ENCODE data around the gene SAP30BP. TPM values are rescaled to one million over a fixed set of nuclear protein-coding genes. Genes with fewer than 3 reads are reported as not detected.

The SAP30BP gene
- total and polyA plus RNA-seq, 2 experiments from 2014 or later, result 44.9 to 97.9 TPM

GRCh38 chr17:75684249-75684648, 17.1 kb downstream of the SAP30BP start (continued):
- TF ChIP-seq, protein P1, sequence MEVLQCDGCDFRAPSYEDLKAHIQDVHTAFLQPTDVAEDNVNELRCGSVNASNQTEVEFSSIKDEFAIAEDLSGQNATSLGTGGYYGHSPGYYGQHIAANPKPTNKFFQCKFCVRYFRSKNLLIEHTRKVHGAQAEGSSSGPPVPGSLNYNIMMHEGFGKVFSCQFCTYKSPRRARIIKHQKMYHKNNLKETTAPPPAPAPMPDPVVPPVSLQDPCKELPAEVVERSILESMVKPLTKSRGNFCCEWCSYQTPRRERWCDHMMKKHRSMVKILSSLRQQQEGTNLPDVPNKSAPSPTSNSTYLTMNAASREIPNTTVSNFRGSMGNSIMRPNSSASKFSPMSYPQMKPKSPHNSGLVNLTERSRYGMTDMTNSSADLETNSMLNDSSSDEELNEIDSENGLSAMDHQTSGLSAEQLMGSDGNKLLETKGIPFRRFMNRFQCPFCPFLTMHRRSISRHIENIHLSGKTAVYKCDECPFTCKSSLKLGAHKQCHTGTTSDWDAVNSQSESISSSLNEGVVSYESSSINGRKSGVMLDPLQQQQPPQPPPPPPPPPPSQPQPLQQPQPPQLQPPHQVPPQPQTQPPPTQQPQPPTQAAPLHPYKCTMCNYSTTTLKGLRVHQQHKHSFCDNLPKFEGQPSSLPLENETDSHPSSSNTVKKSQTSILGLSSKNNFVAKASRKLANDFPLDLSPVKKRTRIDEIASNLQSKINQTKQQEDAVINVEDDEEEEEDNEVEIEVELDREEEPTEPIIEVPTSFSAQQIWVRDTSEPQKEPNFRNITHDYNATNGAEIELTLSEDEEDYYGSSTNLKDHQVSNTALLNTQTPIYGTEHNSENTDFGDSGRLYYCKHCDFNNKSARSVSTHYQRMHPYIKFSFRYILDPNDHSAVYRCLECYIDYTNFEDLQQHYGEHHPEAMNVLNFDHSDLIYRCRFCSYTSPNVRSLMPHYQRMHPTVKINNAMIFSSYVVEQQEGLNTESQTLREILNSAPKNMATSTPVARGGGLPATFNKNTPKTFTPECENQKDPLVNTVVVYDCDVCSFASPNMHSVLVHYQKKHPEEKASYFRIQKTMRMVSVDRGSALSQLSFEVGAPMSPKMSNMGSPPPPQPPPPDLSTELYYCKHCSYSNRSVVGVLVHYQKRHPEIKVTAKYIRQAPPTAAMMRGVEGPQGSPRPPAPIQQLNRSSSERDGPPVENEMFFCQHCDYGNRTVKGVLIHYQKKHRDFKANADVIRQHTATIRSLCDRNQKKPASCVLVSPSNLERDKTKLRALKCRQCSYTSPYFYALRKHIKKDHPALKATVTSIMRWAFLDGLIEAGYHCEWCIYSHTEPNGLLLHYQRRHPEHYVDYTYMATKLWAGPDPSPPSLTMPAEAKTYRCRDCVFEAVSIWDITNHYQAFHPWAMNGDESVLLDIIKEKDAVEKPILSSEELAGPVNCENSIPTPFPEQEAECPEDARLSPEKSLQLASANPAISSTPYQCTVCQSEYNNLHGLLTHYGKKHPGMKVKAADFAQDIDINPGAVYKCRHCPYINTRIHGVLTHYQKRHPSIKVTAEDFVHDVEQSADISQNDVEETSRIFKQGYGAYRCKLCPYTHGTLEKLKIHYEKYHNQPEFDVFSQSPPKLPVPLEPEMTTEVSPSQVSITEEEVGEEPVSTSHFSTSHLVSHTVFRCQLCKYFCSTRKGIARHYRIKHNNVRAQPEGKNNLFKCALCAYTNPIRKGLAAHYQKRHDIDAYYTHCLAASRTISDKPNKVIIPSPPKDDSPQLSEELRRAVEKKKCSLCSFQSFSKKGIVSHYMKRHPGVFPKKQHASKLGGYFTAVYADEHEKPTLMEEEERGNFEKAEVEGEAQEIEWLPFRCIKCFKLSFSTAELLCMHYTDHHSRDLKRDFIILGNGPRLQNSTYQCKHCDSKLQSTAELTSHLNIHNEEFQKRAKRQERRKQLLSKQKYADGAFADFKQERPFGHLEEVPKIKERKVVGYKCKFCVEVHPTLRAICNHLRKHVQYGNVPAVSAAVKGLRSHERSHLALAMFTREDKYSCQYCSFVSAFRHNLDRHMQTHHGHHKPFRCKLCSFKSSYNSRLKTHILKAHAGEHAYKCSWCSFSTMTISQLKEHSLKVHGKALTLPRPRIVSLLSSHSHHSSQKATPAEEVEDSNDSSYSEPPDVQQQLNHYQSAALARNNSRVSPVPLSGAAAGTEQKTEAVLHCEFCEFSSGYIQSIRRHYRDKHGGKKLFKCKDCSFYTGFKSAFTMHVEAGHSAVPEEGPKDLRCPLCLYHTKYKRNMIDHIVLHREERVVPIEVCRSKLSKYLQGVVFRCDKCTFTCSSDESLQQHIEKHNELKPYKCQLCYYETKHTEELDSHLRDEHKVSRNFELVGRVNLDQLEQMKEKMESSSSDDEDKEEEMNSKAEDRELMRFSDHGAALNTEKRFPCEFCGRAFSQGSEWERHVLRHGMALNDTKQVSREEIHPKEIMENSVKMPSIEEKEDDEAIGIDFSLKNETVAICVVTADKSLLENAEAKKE (CRISPR knock-in tag; IDR thresholded peaks at IDR 0.05), result no peak
- no peak for TF ChIP-seq CREB1 (CRISPR knock-in tag; IDR thresholded peaks at IDR 0.05; ENCODE audit: low read depth)
- TF ChIP-seq STAT1 (IDR thresholded peaks at IDR 0.05; ENCODE audit: unreplicated experiment), result no peak

DNA sequence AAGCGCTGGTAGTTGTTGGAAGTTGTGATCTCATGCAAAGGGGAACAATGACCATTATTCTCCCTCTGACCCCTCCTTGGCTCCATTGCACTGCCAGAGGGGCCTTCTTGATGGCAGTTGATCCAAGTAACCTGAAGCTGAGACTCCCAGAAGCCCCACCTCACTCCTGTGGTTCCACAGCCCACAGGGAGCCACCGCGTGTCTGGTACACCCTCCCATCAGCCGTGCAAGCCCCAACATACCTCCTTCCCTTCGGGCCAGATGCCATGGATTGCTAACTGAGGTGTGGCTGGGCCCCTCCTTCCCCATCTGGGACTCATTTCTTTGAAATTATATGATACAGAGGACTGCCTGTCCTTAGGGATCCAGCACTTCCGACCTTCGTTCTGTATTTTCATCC, 17.8 kb downstream of the SAP30BP start:
- ATAC-seq (no peak), DNase-seq (ENCODE audit: low spot score) (no peak)
- Histone ChIP-seq H2AFZ (no peak overlapping the region), H3K4me1 (ENCODE audit: insufficient read depth) (no peaks in the 10 kb centered on the region), H4K20me1 (replicated peaks; ENCODE audit: insufficient read depth) (peaks cover 3% of the 10 kb centered on the region; the same call in 1 of the 2 replicates), H3K4me2 (no peak overlapping the region), H3K79me2 (replicated peaks; ENCODE audit: insufficient read depth) (peaks cover 89% of the 10 kb centered on the region), H3K4me3 (no peak overlapping the region), H3K9me2 (ENCODE audit: insufficient read depth) (no peaks in the 10 kb centered on the region), H3K36me3 (ENCODE audit: insufficient read depth) (no peaks in the 10 kb centered on the region), H3F3A (replicated peaks; ENCODE audit: low read depth) (no peaks in the 10 kb centered on the region), H3K27ac (ENCODE audit: low read depth) (no peak overlapping the region), H3K27me3 (ENCODE audit: insufficient read depth) (no peaks in the 10 kb centered on the region)
- no peak for TF ChIP-seq EZH2 (IDR thresholded peaks at IDR 0.05; ENCODE audit: low read depth, unreplicated experiment)
- H3K27ac Mint-ChIP-seq, result peak overlapping the region; percentile 46; the same call in 1 of the 2 replicates
- H3K4me3 Mint-ChIP-seq, result no peak overlapping the region
- no peaks in the 10 kb centered on the region for H3K9me3 Mint-ChIP-seq
- H3K27me3 Mint-ChIP-seq (ENCODE audit: insufficient read depth, low read depth, poor library complexity), result peaks cover 2% of the 10 kb centered on the region
- peaks cover 7% of the 10 kb centered on the region for H3K36me3 Mint-ChIP-seq (ENCODE audit: low read depth)
- H3K4me1 Mint-ChIP-seq, result no peaks in the 10 kb centered on the region

GRCh38 chr17:75685499-75685898, 18.4 kb downstream of the SAP30BP start:
- peaks cover 4% of the 10 kb centered on the region for H3K36me3 Mint-ChIP-seq (ENCODE audit: low read depth)
- TF ChIP-seq CREB1 (CRISPR knock-in tag; IDR thresholded peaks at IDR 0.05; ENCODE audit: low read depth) (no peak), ZNF331 (CRISPR knock-in tag; IDR thresholded peaks at IDR 0.05; ENCODE audit: low read depth) (no peak), CTCF (conservative IDR thresholded peaks at IDR 0.05; ENCODE audit: low read depth in 2 of 2) (no peak), NANOG (IDR thresholded peaks at IDR 0.05; ENCODE audit: borderline replicate concordance) (no peak), ZNF114 (CRISPR knock-in tag; IDR thresholded peaks at IDR 0.05) (no peak)

More at GRCh38 chr17:75685499-75685898, 18.4 kb downstream of the SAP30BP start:
- H3K27ac ChIP-seq (ENCODE audit: low read depth), result no peak overlapping the region
- ATAC-seq (no peak), DNase-seq (ENCODE audit: low spot score) (no peak)
- H3K79me2 ChIP-seq (replicated peaks; ENCODE audit: insufficient read depth), result peaks cover 92% of the 10 kb centered on the region
- no peak overlapping the region for H3K4me2 ChIP-seq
- H3K27me3 ChIP-seq (ENCODE audit: insufficient read depth), result no peaks in the 10 kb centered on the region
- peaks cover 2% of the 10 kb centered on the region for H3K27me3 Mint-ChIP-seq (ENCODE audit: insufficient read depth, low read depth, poor library complexity)
- peaks cover 6% of the 10 kb centered on the region; the same call in 1 of the 2 replicates for H4K20me1 ChIP-seq (replicated peaks; ENCODE audit: insufficient read depth)
- H3K9me2 ChIP-seq (ENCODE audit: insufficient read depth), result no peaks in the 10 kb centered on the region
- no peaks in the 10 kb centered on the region for H3K4me1 ChIP-seq (ENCODE audit: insufficient read depth)
- no peak overlapping the region for H2AFZ ChIP-seq
- no peaks in the 10 kb centered on the region for H3F3A ChIP-seq (replicated peaks; ENCODE audit: low read depth)
- H3K4me1 Mint-ChIP-seq, result no peaks in the 10 kb centered on the region
- no peaks in the 10 kb centered on the region for H3K9me3 Mint-ChIP-seq
- H3K36me3 ChIP-seq (ENCODE audit: insufficient read depth), result no peaks in the 10 kb centered on the region
- H3K4me3 ChIP-seq, result no peak overlapping the region
- no peak overlapping the region for H3K4me3 Mint-ChIP-seq
- peak overlapping the region; percentile 46 for H3K27ac Mint-ChIP-seq

All from GM23338 (cell line).